ENCODE measurements around the gene HOXA11. TPM values are rescaled to one million over a fixed set of nuclear protein-coding genes. Genes with fewer than 3 reads are reported as not detected.

The HOXA11 gene
- total RNA-seq (not detected), polyA plus RNA-seq (not detected), total RNA-seq (not detected)

DNA sequence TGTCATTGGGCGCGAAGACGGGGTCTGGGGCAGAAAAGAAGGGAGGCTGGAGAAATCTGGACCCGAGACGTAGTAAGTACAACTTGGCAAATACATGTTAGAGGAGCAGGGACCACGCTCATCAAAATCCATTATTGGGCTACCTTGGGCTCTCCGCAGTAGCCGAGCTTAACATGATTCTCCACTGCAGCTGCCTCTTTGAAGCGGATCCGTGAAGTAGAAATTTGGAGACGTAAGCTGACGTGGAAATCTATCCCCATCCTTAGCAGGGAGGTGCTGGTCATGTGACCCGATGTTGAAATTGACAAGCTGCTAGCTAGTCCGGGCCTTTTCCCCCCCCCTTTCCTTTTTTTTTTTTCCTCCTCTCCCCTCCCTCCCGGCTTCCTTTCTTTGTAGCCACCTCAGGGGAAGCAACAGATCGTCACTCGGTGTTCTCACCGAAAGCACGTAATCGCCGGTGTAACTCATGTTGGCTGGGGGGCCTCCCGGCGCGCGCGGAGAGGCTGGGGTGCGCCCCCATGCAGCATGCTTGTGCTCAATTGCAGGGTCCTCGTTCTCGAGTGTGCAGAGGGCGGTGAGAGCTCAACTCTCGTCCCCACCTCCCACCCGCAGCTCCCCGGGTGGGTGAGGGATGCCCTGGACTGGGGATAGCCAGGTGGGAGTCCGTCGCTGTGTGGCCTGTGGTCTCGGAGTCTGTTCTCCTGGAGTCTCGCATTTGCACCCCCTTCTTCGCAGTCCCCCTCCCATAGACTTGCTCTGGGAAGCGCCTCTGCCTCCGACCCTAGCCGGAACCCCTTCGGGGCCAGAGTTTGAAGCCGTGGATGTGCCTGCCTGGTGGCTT lies at the start of gene HOXA11:
TSS of gene HOXA11 (minus strand) at position 220 of the 841 bp plus-strand sequence. CDS start at position 132, 88 bp downstream.
- POLR2A ChIA-PET, result interaction anchor here (1.1 to 1.9 kb wide), 3 partner anchors 17 to 25 kb away, joined by 3 to 5 read pairs (median 4); no protein-coding TSS in a partner anchor
- CTCF ChIA-PET, result interaction anchor here (1.0 kb wide), 1 partner anchor 35 kb away, joined by 3 read pairs; no protein-coding TSS in a partner anchor

DNA sequence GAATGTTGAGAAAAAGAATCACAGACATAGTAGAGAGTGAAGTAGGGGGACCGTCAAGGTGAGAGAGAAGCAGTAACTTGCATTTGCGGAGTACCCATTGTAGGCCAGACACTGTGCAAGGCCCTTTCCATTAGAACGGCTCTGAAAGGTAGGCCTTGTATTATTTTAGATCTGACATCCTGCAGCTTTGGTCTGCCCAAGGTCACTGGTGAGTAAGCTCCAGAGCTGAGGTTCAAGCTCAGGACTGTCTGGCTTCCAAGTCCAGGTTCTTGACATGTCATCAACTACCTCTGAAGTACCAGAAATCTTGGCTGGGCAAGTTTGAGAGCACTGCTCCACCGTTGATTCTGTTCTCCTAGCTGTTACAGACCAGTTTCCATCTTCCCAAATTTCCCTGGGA lies 44.4 kb upstream of the HOXA11 start:
- no peaks in the 10 kb centered on the region for H3K36me3 Mint-ChIP-seq
- peaks cover 0 to 7% (median 0%) of the 10 kb centered on the region in 7 donors for H3K4me1 Mint-ChIP-seq
- ATAC-seq (no peak), DNase-seq (no peak)
- Histone ChIP-seq H3K27me3 (ENCODE audit: control insufficient read depth in 2 of 2, insufficient read depth in 2 of 2, low read length in 2 of 2) (peaks cover 3 to 4% of the 10 kb centered on the region in 2 donors), H3K27ac (ENCODE audit: low read depth, low read length) (no peak overlapping the region), H3K36me3 (ENCODE audit: control insufficient read depth in 2 of 3, insufficient read depth in 3 of 3, low read length in 3 of 3) (no peaks in the 10 kb centered on the region), H3K4me3 (ENCODE audit: low read length) (no peak overlapping the region), H3K9me3 (ENCODE audit: control insufficient read depth in 2 of 3, low read length in 3 of 3) (no peaks in the 10 kb centered on the region), H3K4me1 (ENCODE audit: control insufficient read depth in 2 of 2, insufficient read depth in 2 of 2, low read length in 2 of 2) (no peaks in the 10 kb centered on the region)
- peaks cover 50 to 65% (median 57%) of the 10 kb centered on the region in 5 donors for H3K27me3 Mint-ChIP-seq
- H3K9me3 Mint-ChIP-seq, result no peaks in the 10 kb centered on the region
- H3K27ac Mint-ChIP-seq, result no peak overlapping the region
- no peak overlapping the region for H3K4me3 Mint-ChIP-seq
- ChIA-PET CTCF (no interaction called here), POLR2A (no interaction called here)
- intact Hi-C loops (cut with micrococcal nuclease), result no loop called here

More for the DNA sequence above, at the start of gene HOXA11:
- H3K27me3 ChIP-seq (ENCODE audit: control insufficient read depth in 2 of 2, insufficient read depth in 2 of 2, low read length in 2 of 2), result peaks cover 45 to 87% of the 10 kb centered on the region in 2 donors
- Mint-ChIP-seq H3K27me3 (peaks cover 80 to 95% (median 81%) of the 10 kb centered on the region in 5 donors), H3K9me3 (peaks cover 0 to 14% (median 0%) of the 10 kb centered on the region in 11 donors), H3K4me3 (peak within 1 kb of the TSS; percentile 71 to 87 (median 79)), H3K36me3 (peaks cover 0 to 4% (median 0%) of the 10 kb centered on the region in 5 donors), H3K27ac (peak within 1 kb of the TSS; percentile 22 to 85 (median 73)), H3K4me1 (peaks cover 29 to 65% (median 51%) of the 10 kb centered on the region in 7 donors)
- ATAC-seq (peak; percentile 14), DNase-seq (peak in 2 of 9 donors; percentile 8 to 21)
- intact Hi-C loops (cut with micrococcal nuclease), result loop anchor here (2.0 to 5.0 kb wide), 6 partner anchors 14 to 1323 kb away; partner anchors contain the start of genes HOXA3 (in 2 of the 2), HIBADH (in 1 of the 2) and HOXA13 (in 1 of the 2)
- peaks cover 40 to 50% of the 10 kb centered on the region in 2 donors for H3K4me1 ChIP-seq (ENCODE audit: control insufficient read depth in 2 of 2, insufficient read depth in 2 of 2, low read length in 2 of 2)
- H3K36me3 ChIP-seq (ENCODE audit: control insufficient read depth in 2 of 3, insufficient read depth in 3 of 3, low read length in 3 of 3), result no peaks in the 10 kb centered on the region
- no peak within 1 kb of the TSS for H3K27ac ChIP-seq (ENCODE audit: low read depth, low read length)
- H3K9me3 ChIP-seq (ENCODE audit: control insufficient read depth in 2 of 3, low read length in 3 of 3), result no peaks in the 10 kb centered on the region
- peak within 1 kb of the TSS; percentile 39 for H3K4me3 ChIP-seq (ENCODE audit: low read length)

DNA sequence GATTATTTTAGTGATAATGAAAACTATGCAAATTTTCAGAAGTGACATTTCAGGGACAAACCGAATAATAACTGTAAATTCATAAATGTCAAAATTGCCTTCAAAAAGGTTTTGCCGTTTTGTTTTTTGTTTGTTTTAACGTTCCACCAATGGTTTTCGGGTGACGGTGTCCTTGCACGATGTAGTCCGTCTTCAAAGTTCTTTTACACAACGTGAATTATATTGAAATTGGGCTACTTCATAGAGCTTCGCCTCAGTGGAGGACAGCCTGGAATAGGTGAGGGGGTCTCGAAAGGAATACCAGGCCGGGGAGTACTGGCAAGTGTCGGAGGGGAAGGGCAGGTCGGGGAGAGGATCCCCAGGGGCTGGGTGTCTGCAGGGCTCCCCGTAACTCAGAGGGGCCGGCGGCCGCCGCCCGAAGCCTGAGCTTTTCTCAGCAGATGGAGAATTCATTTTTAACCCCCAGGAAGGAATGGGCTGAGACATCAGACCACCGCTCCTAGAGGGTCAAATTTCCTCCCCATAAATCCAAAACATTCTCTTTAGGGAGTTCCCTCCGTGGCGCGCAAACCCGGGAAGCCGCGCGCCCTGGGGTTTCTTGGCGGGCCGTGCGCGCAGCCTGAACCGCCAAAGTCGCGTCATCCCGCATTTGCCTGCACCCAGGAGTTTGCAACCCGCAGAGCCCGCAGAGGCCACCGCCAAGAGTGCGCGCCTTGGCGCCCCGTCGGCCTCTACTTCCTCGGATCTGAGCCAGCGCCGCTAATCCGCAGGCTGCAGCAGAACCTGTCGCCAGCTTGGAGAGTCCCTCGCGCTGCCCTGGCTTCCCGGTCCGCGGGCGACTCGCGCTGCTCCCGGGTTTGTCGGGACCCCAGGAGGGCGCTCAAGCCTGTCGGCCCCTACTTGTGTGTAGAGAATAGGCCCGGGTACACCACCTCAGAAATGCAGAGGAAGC lies 40.2 kb upstream of the HOXA11 start:
- H3K36me3 Mint-ChIP-seq, result no peaks in the 10 kb centered on the region

DNA sequence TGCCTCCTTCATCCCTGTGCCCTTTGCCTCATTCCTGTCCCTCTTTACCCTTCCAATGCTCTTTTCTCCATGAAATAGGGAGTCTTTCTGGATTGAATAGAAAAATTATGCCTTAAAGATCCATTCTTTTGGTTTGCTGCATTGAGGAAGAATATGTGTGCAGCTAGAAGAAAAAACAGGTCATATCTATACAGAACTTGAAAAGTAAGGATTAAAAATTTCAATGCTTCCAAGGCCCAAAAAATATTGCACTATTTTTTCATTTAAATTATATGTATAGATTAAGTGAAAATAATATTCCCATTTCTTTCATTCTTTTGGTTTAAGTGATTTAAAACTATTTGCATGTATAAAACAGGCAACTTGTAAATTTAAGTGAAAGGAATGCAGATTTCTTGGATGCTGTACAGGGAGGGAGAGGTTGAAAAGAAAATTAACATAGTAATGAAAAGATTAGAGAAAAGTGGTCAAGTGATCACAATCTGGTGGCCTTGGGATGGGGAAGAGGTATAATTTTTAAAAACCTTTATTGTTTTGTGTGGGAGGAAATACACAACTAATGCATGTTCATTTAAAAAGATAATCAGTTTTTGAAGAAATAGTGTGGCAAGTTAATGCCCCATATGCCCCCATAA lies 39.0 kb upstream of the HOXA11 start:
- CTCF ChIA-PET, result no interaction called here
- H3K9me3 ChIP-seq (ENCODE audit: control insufficient read depth in 2 of 3, low read length in 3 of 3), result no peaks in the 10 kb centered on the region
- Mint-ChIP-seq H3K27me3 (peaks cover 78 to 86% (median 81%) of the 10 kb centered on the region in 5 donors), H3K4me1 (peaks cover 0 to 16% (median 7%) of the 10 kb centered on the region in 7 donors), H3K4me3 (no peak overlapping the region), H3K27ac (no peak overlapping the region), H3K9me3 (no peaks in the 10 kb centered on the region), H3K36me3 (no peaks in the 10 kb centered on the region)
- ATAC-seq, result no peak
- DNase-seq, result no peak
- peaks cover 6 to 18% of the 10 kb centered on the region in 2 donors for H3K27me3 ChIP-seq (ENCODE audit: control insufficient read depth in 2 of 2, insufficient read depth in 2 of 2, low read length in 2 of 2)
- no peak overlapping the region for H3K27ac ChIP-seq (ENCODE audit: low read depth, low read length)
- no peaks in the 10 kb centered on the region for H3K36me3 ChIP-seq (ENCODE audit: control insufficient read depth in 2 of 3, insufficient read depth in 3 of 3, low read length in 3 of 3)
- POLR2A ChIA-PET, result interaction anchor here (0.7 kb wide), 1 partner anchor 877 kb away, joined by 3 read pairs; no protein-coding TSS in a partner anchor
- intact Hi-C loops (cut with micrococcal nuclease), result no loop called here
- peaks cover 0 to 6% of the 10 kb centered on the region in 2 donors for H3K4me1 ChIP-seq (ENCODE audit: control insufficient read depth in 2 of 2, insufficient read depth in 2 of 2, low read length in 2 of 2)
- no peak overlapping the region for H3K4me3 ChIP-seq (ENCODE audit: low read length)

More for the DNA sequence above, 40.2 kb upstream of the HOXA11 start:
- no peak overlapping the region for H3K4me3 ChIP-seq (ENCODE audit: low read length)
- H3K4me1 Mint-ChIP-seq, result peaks cover 0 to 7% (median 3%) of the 10 kb centered on the region in 7 donors
- H3K27ac ChIP-seq (ENCODE audit: low read depth, low read length), result no peak overlapping the region
- CTCF ChIA-PET, result no interaction called here
- H3K27me3 Mint-ChIP-seq, result peaks cover 76 to 83% (median 77%) of the 10 kb centered on the region in 5 donors
- peaks cover 0 to 6% of the 10 kb centered on the region in 2 donors for H3K4me1 ChIP-seq (ENCODE audit: control insufficient read depth in 2 of 2, insufficient read depth in 2 of 2, low read length in 2 of 2)
- peaks cover 3 to 14% of the 10 kb centered on the region in 2 donors for H3K27me3 ChIP-seq (ENCODE audit: control insufficient read depth in 2 of 2, insufficient read depth in 2 of 2, low read length in 2 of 2)
- H3K4me3 Mint-ChIP-seq, result no peak overlapping the region
- no peak for DNase-seq
- no peaks in the 10 kb centered on the region for H3K36me3 ChIP-seq (ENCODE audit: control insufficient read depth in 2 of 3, insufficient read depth in 3 of 3, low read length in 3 of 3)
- H3K9me3 Mint-ChIP-seq, result no peaks in the 10 kb centered on the region
- ATAC-seq, result no peak
- intact Hi-C loops (cut with micrococcal nuclease), result no loop called here
- no peaks in the 10 kb centered on the region for H3K9me3 ChIP-seq (ENCODE audit: control insufficient read depth in 2 of 3, low read length in 3 of 3)
- POLR2A ChIA-PET, result no interaction called here
- H3K27ac Mint-ChIP-seq, result no peak overlapping the region

DNA sequence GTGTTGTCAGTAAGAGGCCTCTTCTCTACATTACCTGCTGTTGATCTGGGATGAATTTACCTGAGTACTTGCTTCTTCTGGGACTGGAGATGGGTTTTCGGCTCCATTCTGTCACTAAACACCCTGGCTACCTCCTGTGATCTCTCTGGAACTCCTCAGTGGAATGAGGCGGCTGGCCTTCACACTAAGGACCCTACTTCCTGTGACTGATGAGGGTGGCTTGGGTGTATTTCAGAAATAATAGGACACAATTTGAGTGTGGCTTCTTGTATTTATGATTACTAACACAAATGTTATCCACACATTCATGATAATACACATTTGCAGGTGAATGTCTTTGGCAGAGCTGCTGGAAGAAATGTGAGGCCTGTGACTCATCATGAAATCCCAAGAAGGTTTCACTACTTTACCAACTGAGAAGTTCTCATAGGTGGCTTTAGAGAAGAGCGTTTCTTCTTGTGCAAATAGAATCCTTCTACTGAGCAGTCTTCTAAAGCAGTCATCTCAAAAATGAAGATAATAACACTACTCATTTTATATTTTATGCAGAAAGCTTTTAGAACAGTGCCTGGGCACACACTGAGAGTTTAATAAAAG lies 36.3 kb upstream of the HOXA11 start:
- Mint-ChIP-seq H3K27me3 (peaks cover 72 to 85% (median 81%) of the 10 kb centered on the region in 5 donors), H3K27ac (no peak overlapping the region), H3K4me1 (peaks cover 0 to 16% (median 7%) of the 10 kb centered on the region in 7 donors), H3K4me3 (peak overlapping the region in 3 of 10 donors; percentile 8 to 37 (median 29)), H3K36me3 (no peaks in the 10 kb centered on the region), H3K9me3 (no peaks in the 10 kb centered on the region)
- Histone ChIP-seq H3K9me3 (ENCODE audit: control insufficient read depth in 2 of 3, low read length in 3 of 3) (no peaks in the 10 kb centered on the region), H3K36me3 (ENCODE audit: control insufficient read depth in 2 of 3, insufficient read depth in 3 of 3, low read length in 3 of 3) (no peaks in the 10 kb centered on the region), H3K27me3 (ENCODE audit: control insufficient read depth in 2 of 2, insufficient read depth in 2 of 2, low read length in 2 of 2) (peaks cover 3 to 19% of the 10 kb centered on the region in 2 donors), H3K4me1 (ENCODE audit: control insufficient read depth in 2 of 2, insufficient read depth in 2 of 2, low read length in 2 of 2) (peaks cover 0 to 6% of the 10 kb centered on the region in 2 donors), H3K27ac (ENCODE audit: low read depth, low read length) (no peak overlapping the region), H3K4me3 (ENCODE audit: low read length) (no peak overlapping the region)
- intact Hi-C loops (cut with micrococcal nuclease), result no loop called here
- CTCF ChIA-PET, result no interaction called here
- POLR2A ChIA-PET, result no interaction called here
- DNase-seq, result no peak
- no peak for ATAC-seq

Data from naive thymus-derived CD4-positive, alpha-beta T cell (primary cell).